Measurements from ENCODE around the gene SULT1A3.

- TF ChIP-seq, protein P1, sequence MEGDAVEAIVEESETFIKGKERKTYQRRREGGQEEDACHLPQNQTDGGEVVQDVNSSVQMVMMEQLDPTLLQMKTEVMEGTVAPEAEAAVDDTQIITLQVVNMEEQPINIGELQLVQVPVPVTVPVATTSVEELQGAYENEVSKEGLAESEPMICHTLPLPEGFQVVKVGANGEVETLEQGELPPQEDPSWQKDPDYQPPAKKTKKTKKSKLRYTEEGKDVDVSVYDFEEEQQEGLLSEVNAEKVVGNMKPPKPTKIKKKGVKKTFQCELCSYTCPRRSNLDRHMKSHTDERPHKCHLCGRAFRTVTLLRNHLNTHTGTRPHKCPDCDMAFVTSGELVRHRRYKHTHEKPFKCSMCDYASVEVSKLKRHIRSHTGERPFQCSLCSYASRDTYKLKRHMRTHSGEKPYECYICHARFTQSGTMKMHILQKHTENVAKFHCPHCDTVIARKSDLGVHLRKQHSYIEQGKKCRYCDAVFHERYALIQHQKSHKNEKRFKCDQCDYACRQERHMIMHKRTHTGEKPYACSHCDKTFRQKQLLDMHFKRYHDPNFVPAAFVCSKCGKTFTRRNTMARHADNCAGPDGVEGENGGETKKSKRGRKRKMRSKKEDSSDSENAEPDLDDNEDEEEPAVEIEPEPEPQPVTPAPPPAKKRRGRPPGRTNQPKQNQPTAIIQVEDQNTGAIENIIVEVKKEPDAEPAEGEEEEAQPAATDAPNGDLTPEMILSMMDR (IDR thresholded peaks at IDR 0.05; ENCODE audit: insufficient read depth, low read length) = no peak
- no peak for TF ChIP-seq REST (IDR thresholded peaks at IDR 0.05; ENCODE audit: insufficient replicate concordance, low read depth)
These were observed 18.3 kb upstream of the SULT1A3 start for GRCh38 chr16:30180741-30181140.
